Activated naive CD4-positive, alpha-beta T cell treated with anti-CD3 and anti-CD28 coated beads, Interleukin-2, amount 10 ng/mL, durations not matched to agents 7 days and 5 days (primary cell): ENCODE results near the gene PITPNC1.
"Not testable (repeated sequence)": the region's sequence is repeated elsewhere in the genome, so short reads cannot be mapped to it uniquely, and the experiment has no call there.

ENCODE experiments used
- CTCF ChIA-PET: fragments of 350-600 bp; sonication (Branson Sonifier 250); formaldehyde crosslinking; loops from one replicate; lab custom pipeline; 2021; ENCODE audit warnings: antibody characterized with exemption; lab: Charles Lee
- DNase-seq: peaks from one replicate; pipeline ENCODE4 v3.0.0-alpha.2; 2020
- H3K27ac Mint-ChIP-seq: one replicate; pipeline ENCODE4 v1.8.0; 2021; ENCODE audit warnings: mild to moderate bottlenecking, moderate library complexity, mixed read lengths
- H3K27me3 Mint-ChIP-seq: one replicate; pipeline ENCODE4 v1.8.0; 2021; ENCODE audit warnings: mild to moderate bottlenecking, mixed read lengths
- H3K36me3 Mint-ChIP-seq: one replicate; pipeline ENCODE4 v1.8.0; 2021; ENCODE audit warnings: mixed read lengths
- H3K4me1 Mint-ChIP-seq: one replicate; pipeline ENCODE4 v1.8.0; 2021; ENCODE audit warnings: mixed read lengths
- H3K4me3 Mint-ChIP-seq: one replicate; pipeline ENCODE4 v1.8.0; 2021; ENCODE audit warnings: mild to moderate bottlenecking, moderate library complexity, mixed read lengths
- H3K9me3 Mint-ChIP-seq: one replicate; pipeline ENCODE4 v1.8.0; 2021; ENCODE audit warnings: mixed read lengths

PITPNC1 gene

GRCh38 chr17:67488161-67488560 is 111.1 kb downstream of the PITPNC1 start:
- DNase-seq: no peak
- H3K4me1 Mint-ChIP-seq: peaks cover 23% of the 10 kb centered on the region
- H3K4me3 Mint-ChIP-seq: no peak overlapping the region
- CTCF ChIA-PET: no interaction called here
- peaks cover 12% of the 10 kb centered on the region for H3K36me3 Mint-ChIP-seq
- no peaks in the 10 kb centered on the region for H3K9me3 Mint-ChIP-seq
- no peak overlapping the region for H3K27ac Mint-ChIP-seq
- no peaks in the 10 kb centered on the region for H3K27me3 Mint-ChIP-seq

DNA sequence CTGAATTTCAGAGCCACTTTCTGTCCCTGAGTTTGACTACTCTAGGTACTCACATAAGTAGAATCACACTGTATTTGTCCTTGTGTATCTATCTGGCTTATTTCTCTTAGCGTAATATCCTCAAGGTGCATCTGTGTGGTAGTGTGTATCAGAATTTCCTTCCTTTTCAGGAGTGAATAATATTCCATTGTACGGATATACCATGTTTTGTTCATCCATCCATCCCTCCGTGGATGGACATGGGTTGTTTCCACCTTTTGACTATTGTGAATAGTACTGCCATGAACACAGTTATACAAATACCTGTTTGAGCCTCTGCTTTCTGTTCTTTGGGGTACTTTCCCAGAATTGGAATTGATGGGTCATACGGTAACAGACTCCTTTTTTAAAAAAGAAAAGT is 111.7 kb downstream of the PITPNC1 start:
- peaks cover 23% of the 10 kb centered on the region for H3K4me1 Mint-ChIP-seq
- H3K36me3 Mint-ChIP-seq: peaks cover 12% of the 10 kb centered on the region
- no peak overlapping the region for H3K27ac Mint-ChIP-seq
- CTCF ChIA-PET: no interaction called here
- no peak overlapping the region for H3K4me3 Mint-ChIP-seq
- no peaks in the 10 kb centered on the region for H3K27me3 Mint-ChIP-seq
- H3K9me3 Mint-ChIP-seq: no peaks in the 10 kb centered on the region
- no peak for DNase-seq

DNA sequence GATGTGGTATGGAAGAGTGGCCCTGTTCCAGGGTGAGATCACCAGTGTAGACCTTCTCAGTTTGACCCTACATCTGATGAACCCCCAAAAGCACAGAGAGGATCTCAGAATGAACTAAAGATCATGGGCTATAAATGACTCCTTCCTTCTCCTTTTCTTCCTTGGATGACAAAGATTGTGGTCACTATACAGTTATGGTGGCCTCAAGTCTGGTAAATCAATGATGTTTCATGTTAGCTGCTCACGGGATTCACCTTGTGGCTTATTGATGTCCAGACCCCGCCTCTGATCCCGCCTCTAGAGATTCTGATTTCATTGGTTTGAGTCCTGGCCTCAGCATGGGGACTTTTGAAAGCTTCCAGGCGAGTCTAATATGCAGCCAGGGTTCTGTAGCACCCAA is 112.2 kb downstream of the PITPNC1 start:
- DNase-seq: no peak
- CTCF ChIA-PET: no interaction called here
- H3K4me1 Mint-ChIP-seq: peaks cover 23% of the 10 kb centered on the region
- H3K9me3 Mint-ChIP-seq: no peaks in the 10 kb centered on the region
- peaks cover 12% of the 10 kb centered on the region for H3K36me3 Mint-ChIP-seq
- no peak overlapping the region for H3K4me3 Mint-ChIP-seq
- no peak overlapping the region for H3K27ac Mint-ChIP-seq
- H3K27me3 Mint-ChIP-seq: no peaks in the 10 kb centered on the region

DNA sequence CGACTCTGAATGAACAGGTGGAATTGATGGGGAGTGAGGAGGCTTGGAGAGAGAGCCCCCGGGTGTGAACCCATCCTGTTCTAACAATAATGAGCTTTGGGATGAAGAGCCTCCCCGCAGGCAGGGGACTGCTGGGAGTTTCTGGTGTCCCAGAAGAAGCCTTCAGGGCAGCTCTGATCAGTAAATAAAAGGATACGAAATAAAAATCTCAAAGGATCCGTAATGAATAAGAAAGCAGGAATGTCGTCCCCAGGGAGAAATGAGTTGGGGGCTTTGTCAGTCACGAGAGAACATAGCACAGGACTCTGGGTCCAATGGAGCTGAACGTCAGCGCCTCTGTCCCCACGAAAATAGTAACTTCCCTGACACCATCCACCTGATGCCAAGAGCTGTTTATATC is 113.4 kb downstream of the PITPNC1 start:
- CTCF ChIA-PET: interaction anchor here (1.6 kb wide), 1 partner anchor 15 kb away, joined by 3 read pairs; no protein-coding TSS in a partner anchor
- H3K36me3 Mint-ChIP-seq: peaks cover 12% of the 10 kb centered on the region
- DNase-seq: no peak
- H3K9me3 Mint-ChIP-seq: no peaks in the 10 kb centered on the region
- H3K4me3 Mint-ChIP-seq: no peak overlapping the region
- no peak overlapping the region for H3K27ac Mint-ChIP-seq
- peaks cover 20% of the 10 kb centered on the region for H3K4me1 Mint-ChIP-seq
- no peaks in the 10 kb centered on the region for H3K27me3 Mint-ChIP-seq

DNA sequence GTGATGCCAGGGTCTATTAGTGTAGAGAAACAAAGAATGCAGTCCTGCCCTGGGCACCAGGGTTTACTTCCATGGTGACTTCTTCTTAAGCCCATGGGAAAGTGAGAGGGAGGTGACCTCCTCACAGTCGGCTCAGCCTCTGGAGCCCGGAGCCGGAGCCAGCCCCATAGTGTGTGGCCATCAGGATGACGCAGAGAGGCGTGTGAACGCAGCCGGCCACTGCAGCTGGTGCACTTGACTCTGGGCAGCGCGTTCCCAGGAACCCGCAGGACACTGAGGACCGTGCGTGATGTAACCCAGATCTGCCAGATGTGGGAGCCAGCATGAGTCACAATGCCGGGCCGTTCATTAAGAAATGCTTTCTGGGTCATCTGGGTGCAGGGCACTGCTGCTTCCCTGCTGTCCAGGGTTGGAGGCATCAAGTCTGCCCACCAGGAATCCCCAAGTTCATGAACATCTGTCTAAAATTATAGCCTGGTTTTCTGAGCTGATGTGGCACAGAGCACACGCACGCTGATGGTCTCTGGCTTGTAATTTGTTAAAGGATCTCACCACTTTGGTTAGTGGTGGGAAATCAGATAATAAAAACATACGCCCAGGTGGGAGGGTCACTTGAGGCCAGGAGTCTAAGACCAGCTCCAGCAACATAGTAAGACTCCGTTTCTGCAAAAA is 114.1 kb downstream of the PITPNC1 start:
- Mint-ChIP-seq H3K9me3 (no peaks in the 10 kb centered on the region), H3K4me3 (no peak overlapping the region), H3K27ac (no peak overlapping the region), H3K27me3 (no peaks in the 10 kb centered on the region), H3K4me1 (peaks cover 17% of the 10 kb centered on the region), H3K36me3 (peaks cover 12% of the 10 kb centered on the region)
- no peak for DNase-seq
- CTCF ChIA-PET: interaction anchor here (1.6 kb wide), 1 partner anchor 16 kb away, joined by 3 read pairs; no protein-coding TSS in a partner anchor

- no peaks in the 10 kb centered on the region for H3K27me3 Mint-ChIP-seq
- no peak for DNase-seq
- no peak overlapping the region for H3K27ac Mint-ChIP-seq
- peaks cover 12% of the 10 kb centered on the region for H3K36me3 Mint-ChIP-seq
- no peaks in the 10 kb centered on the region for H3K9me3 Mint-ChIP-seq
- CTCF ChIA-PET: no interaction called here
- peaks cover 12% of the 10 kb centered on the region for H3K4me1 Mint-ChIP-seq
- no peak overlapping the region for H3K4me3 Mint-ChIP-seq
These were observed 114.6 kb downstream of the PITPNC1 start for GRCh38 chr17:67491681-67492024.

- H3K4me3 Mint-ChIP-seq: no peak overlapping the region
- no peak overlapping the region for H3K27ac Mint-ChIP-seq
- CTCF ChIA-PET: no interaction called here
- H3K36me3 Mint-ChIP-seq: peaks cover 12% of the 10 kb centered on the region
- peaks cover 6% of the 10 kb centered on the region for H3K4me1 Mint-ChIP-seq
- no peaks in the 10 kb centered on the region for H3K27me3 Mint-ChIP-seq
- H3K9me3 Mint-ChIP-seq: no peaks in the 10 kb centered on the region
- DNase-seq: no peak
These were observed 115.2 kb downstream of the PITPNC1 start for GRCh38 chr17:67492251-67492740.

- no peak overlapping the region for H3K27ac Mint-ChIP-seq
- H3K4me1 Mint-ChIP-seq: peaks cover 2% of the 10 kb centered on the region
- no peak overlapping the region for H3K4me3 Mint-ChIP-seq
These were observed 115.9 kb downstream of the PITPNC1 start for GRCh38 chr17:67492824-67493517.

DNA sequence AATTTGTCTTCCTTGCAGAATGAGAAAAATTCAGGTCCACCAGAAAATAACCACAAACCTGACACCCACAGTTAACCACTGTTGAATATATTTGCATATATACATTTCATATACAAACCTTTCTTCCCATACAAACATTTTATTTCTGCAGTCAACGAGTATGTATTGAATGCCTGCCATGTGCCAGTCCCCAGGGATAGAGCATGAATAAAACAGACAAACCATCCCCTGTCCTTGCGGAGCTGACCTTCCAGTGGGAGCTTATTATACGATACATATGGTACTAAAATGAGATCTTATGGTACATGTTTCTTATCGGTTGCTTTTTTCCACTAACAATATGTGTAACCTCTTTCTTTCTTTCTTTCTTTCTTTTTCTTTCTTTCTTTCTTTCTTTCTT is 116.7 kb downstream of the PITPNC1 start:
- no peak for DNase-seq
- Mint-ChIP-seq H3K27ac (no peak overlapping the region), H3K36me3 (peaks cover 6% of the 10 kb centered on the region), H3K27me3 (no peaks in the 10 kb centered on the region), H3K4me1 (peaks cover 2% of the 10 kb centered on the region), H3K9me3 (no peaks in the 10 kb centered on the region), H3K4me3 (no peak overlapping the region)
- CTCF ChIA-PET: interaction anchor here (1.0 to 1.2 kb wide), 3 partner anchors 106 to 286 kb away, joined by 3 to 4 read pairs (median 3); no protein-coding TSS in a partner anchor

More at GRCh38 chr17:67492824-67493517, 115.9 kb downstream of the PITPNC1 start:
- CTCF ChIA-PET: interaction anchor here (1.0 to 1.2 kb wide), 3 partner anchors 105 to 287 kb away, joined by 3 to 4 read pairs (median 3); no protein-coding TSS in a partner anchor
- H3K27me3 Mint-ChIP-seq: no peaks in the 10 kb centered on the region
- peaks cover 6% of the 10 kb centered on the region for H3K36me3 Mint-ChIP-seq
- no peaks in the 10 kb centered on the region for H3K9me3 Mint-ChIP-seq
- no peak for DNase-seq

GRCh38 chr17:67495534-67495933 is 118.5 kb downstream of the PITPNC1 start:
- H3K27ac Mint-ChIP-seq, H3K4me1 Mint-ChIP-seq, H3K9me3 Mint-ChIP-seq, CTCF ChIA-PET, H3K27me3 Mint-ChIP-seq, H3K4me3 Mint-ChIP-seq, DNase-seq, H3K36me3 Mint-ChIP-seq: not testable (repeated sequence)

DNA sequence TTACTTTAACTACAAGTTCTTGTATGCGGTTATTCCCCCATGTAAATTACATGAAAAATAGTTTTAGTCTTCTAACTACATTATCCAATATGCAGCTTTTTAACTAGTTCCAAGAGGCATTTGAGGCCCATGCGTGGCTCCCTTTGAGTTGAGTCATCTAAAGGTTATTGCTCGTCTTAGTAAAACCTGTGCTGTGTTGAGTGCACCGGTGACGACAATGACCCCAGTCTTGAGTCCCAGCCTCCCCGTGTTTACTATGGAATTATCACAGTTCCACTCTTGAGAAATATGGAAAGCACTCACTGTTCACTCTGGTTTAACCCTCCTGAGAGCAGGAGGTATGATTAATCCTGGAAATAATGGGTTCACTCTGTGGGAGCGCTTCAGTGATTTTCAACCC is 119.2 kb downstream of the PITPNC1 start:
- no peak for DNase-seq
- no peaks in the 10 kb centered on the region for H3K36me3 Mint-ChIP-seq
- no peaks in the 10 kb centered on the region for H3K27me3 Mint-ChIP-seq
- H3K9me3 Mint-ChIP-seq: no peaks in the 10 kb centered on the region
- H3K4me1 Mint-ChIP-seq: peaks cover 4% of the 10 kb centered on the region
- CTCF ChIA-PET: no interaction called here
- no peak overlapping the region for H3K4me3 Mint-ChIP-seq
- H3K27ac Mint-ChIP-seq: no peak overlapping the region

- Mint-ChIP-seq H3K36me3 (peaks cover 2% of the 10 kb centered on the region), H3K4me3 (no peak overlapping the region), H3K27me3 (no peaks in the 10 kb centered on the region), H3K4me1 (peaks cover 20% of the 10 kb centered on the region), H3K9me3 (no peaks in the 10 kb centered on the region), H3K27ac (no peak overlapping the region)
- CTCF ChIA-PET: no interaction called here
- no peak for DNase-seq
These were observed 122.6 kb downstream of the PITPNC1 start for GRCh38 chr17:67499685-67500084.

GRCh38 chr17:67500261-67500660 is 123.2 kb downstream of the PITPNC1 start:
- H3K27me3 Mint-ChIP-seq: no peaks in the 10 kb centered on the region
- H3K4me1 Mint-ChIP-seq: peaks cover 25% of the 10 kb centered on the region
- H3K4me3 Mint-ChIP-seq: no peak overlapping the region
- H3K27ac Mint-ChIP-seq: no peak overlapping the region
- H3K9me3 Mint-ChIP-seq: no peaks in the 10 kb centered on the region
- H3K36me3 Mint-ChIP-seq: peaks cover 2% of the 10 kb centered on the region
- no peak for DNase-seq
- CTCF ChIA-PET: no interaction called here

DNA sequence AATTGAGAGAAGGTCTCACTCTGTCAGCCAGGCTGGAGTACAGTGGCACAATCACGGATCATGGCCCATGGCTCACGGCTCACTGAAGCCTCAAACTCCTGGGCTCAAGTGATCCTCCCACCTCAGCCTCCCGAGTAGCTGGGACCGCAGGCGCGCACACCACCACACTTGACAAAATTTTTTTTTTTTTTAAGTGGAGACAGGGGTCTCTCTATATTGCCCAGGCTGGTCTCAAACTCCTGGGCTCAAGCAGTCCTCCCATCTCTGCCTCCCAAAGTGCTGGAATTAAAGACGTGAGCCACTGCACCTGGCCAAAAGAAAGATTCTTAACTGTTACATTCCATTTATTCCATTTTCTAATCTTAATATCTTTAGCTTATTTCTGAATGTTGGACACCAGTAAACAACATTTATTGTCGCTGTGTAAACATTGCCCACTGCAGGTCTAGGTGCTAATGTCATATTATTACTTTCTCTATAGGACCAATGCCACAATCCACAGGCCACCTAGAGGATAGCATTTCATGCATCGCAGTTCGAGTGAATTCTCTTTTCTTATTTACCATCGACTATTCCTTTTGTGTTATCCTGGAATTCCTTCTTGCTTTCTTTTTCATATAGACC is 123.7 kb downstream of the PITPNC1 start:
- Mint-ChIP-seq H3K4me1 (peaks cover 25% of the 10 kb centered on the region), H3K9me3 (no peaks in the 10 kb centered on the region), H3K36me3 (peaks cover 2% of the 10 kb centered on the region), H3K27me3 (no peaks in the 10 kb centered on the region), H3K27ac (no peak overlapping the region), H3K4me3 (no peak overlapping the region)
- CTCF ChIA-PET: interaction anchor here (0.6 kb wide), 1 partner anchor 13 kb away, joined by 3 read pairs; no protein-coding TSS in a partner anchor
- DNase-seq: no peak
